OCI-M1 (cell line): ENCODE results near the gene P2RX2.

Experiments
- DNase-seq: peaks from one replicate; lab custom pipeline; 2025; lab: John Stamatoyannopoulos, UW

Gene P2RX2

GRCh38 chr12:132662901-132663755 lies 44.6 kb downstream of the P2RX2 start:
- DNase-seq: no peak

GRCh38 chr12:132664206-132665148 lies 45.9 kb downstream of the P2RX2 start:
- DNase-seq: no peak

- DNase-seq: no peak
Measured at GRCh38 chr12:132665149-132665491, 46.5 kb downstream of the P2RX2 start.

- no peak for DNase-seq
Measured at GRCh38 chr12:132665794-132666193, 47.2 kb downstream of the P2RX2 start.

- no peak for DNase-seq
Measured at GRCh38 chr12:132668191-132669088, 49.9 kb downstream of the P2RX2 start.

GRCh38 chr12:132669166-132669879 lies 50.7 kb downstream of the P2RX2 start:
- DNase-seq: no peak
